Measurements from ENCODE around the gene ACSS2.

The ACSS2 gene

GRCh38 chr20:34876406-34877282 is at the start of gene ACSS2:
Gene ACSS2 (plus strand): TSS chr20:34876612. CDS start chr20:34876646, 34 bp downstream.
- TF ChIP-seq, protein P1, sequence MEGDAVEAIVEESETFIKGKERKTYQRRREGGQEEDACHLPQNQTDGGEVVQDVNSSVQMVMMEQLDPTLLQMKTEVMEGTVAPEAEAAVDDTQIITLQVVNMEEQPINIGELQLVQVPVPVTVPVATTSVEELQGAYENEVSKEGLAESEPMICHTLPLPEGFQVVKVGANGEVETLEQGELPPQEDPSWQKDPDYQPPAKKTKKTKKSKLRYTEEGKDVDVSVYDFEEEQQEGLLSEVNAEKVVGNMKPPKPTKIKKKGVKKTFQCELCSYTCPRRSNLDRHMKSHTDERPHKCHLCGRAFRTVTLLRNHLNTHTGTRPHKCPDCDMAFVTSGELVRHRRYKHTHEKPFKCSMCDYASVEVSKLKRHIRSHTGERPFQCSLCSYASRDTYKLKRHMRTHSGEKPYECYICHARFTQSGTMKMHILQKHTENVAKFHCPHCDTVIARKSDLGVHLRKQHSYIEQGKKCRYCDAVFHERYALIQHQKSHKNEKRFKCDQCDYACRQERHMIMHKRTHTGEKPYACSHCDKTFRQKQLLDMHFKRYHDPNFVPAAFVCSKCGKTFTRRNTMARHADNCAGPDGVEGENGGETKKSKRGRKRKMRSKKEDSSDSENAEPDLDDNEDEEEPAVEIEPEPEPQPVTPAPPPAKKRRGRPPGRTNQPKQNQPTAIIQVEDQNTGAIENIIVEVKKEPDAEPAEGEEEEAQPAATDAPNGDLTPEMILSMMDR (IDR thresholded peaks at IDR 0.05; ENCODE audit: unreplicated experiment in 3 of 3) = no peak
- Mint-ChIP-seq H3K27ac (peak within 1 kb of the TSS; percentile 26 to 89 (median 82)), H3K4me3 (peak within 1 kb of the TSS; percentile 94 to 97 (median 94)), H3K4me1 (peaks cover 39% of the 10 kb centered on the region), H3K27me3 (ENCODE audit: low read depth) (peaks cover 10% of the 10 kb centered on the region), H3K9me3 (no peaks in the 10 kb centered on the region), H3K36me3 (ENCODE audit: low read depth) (no peaks in the 10 kb centered on the region)

DNA sequence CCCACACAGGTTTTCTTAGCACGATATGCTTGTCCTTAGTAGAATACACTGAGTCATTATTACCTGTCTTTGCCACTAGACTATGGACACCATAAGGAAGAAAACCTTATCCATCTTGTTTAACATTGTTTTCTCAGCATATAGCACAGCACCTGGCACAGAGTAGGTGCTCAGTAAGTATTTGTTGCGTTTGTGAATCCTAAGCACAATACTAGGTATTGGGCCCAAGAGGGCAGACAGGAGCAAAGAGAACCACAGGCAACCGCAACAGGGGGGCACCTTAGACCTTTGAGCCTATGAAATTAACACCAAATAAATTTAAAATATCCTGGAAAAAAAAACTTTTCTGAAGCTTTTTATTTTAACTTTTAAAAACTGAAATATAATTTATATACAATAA is 47.2 kb upstream of the ACSS2 start:
- H3K9me3 Mint-ChIP-seq = no peaks in the 10 kb centered on the region
- H3K27ac Mint-ChIP-seq = no peak overlapping the region
- H3K4me1 Mint-ChIP-seq = peaks cover 8% of the 10 kb centered on the region
- TF ChIP-seq, protein P1 (IDR thresholded peaks at IDR 0.05; ENCODE audit: unreplicated experiment in 3 of 3) = no peak
- H3K27me3 Mint-ChIP-seq (ENCODE audit: low read depth) = peaks cover 6% of the 10 kb centered on the region
- H3K4me3 Mint-ChIP-seq = peak overlapping the region; percentile 11 to 58 (median 12)
- H3K36me3 Mint-ChIP-seq (ENCODE audit: low read depth) = peaks cover 3% of the 10 kb centered on the region

GRCh38 chr20:34831936-34832335 is 44.5 kb upstream of the ACSS2 start:
- Mint-ChIP-seq H3K27ac (no peak overlapping the region), H3K4me1 (no peaks in the 10 kb centered on the region), H3K36me3 (ENCODE audit: low read depth) (no peaks in the 10 kb centered on the region), H3K9me3 (no peaks in the 10 kb centered on the region), H3K4me3 (no peak overlapping the region), H3K27me3 (ENCODE audit: low read depth) (peaks cover 10% of the 10 kb centered on the region)
- TF ChIP-seq, protein P1 (IDR thresholded peaks at IDR 0.05; ENCODE audit: unreplicated experiment in 3 of 3) = no peak

DNA sequence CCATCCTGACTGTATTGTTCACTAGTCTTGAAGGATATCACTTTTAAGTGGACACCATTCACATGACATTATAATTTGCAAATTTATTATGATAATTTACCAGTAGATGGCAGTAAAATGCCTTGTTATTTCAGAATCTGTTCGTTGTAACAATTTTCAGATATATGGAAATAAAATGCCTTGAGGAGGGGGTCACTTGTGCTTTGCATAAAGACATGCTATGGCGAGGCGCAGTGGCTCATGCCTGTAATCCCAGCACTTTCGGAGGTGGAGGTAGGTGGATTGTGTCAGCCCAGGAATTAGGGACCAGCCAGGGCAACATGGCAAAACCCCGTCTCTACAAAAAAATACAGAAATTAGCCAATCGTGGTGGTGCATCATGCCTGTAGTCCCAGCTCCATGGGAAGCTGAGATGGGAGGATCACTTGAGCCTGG is 41.9 kb upstream of the ACSS2 start:
- H3K9me3 Mint-ChIP-seq = no peaks in the 10 kb centered on the region
- peaks cover 10% of the 10 kb centered on the region for H3K27me3 Mint-ChIP-seq (ENCODE audit: low read depth)
- no peak overlapping the region for H3K27ac Mint-ChIP-seq
- H3K4me1 Mint-ChIP-seq = no peaks in the 10 kb centered on the region
- TF ChIP-seq, protein P1 (IDR thresholded peaks at IDR 0.05; ENCODE audit: unreplicated experiment in 3 of 3) = peak; percentile 31 to 38 (median 32)
- H3K4me3 Mint-ChIP-seq = no peak overlapping the region
- H3K36me3 Mint-ChIP-seq (ENCODE audit: low read depth) = no peaks in the 10 kb centered on the region

DNA sequence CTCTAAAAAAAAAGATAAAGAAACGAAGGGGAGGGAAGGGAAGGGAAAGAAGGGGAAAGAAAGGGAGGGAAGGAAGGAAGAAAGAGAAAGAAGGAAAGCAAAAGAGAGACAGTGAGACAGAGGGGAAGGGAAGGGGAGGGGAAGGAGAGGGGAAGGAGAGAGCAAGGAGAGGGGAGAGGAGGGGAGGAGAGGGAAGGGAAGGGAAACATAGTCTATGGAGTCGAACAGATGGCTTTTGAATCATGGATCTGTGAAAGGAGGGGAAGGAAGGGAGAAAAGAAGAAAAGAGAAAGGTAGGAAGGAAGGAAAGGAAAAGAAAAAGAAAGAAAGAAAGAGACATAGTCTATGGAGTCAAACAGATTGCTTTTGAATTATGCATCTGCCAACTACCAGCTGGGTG is 34.3 kb upstream of the ACSS2 start:
- no peaks in the 10 kb centered on the region for H3K4me1 Mint-ChIP-seq
- no peak overlapping the region for H3K4me3 Mint-ChIP-seq
- H3K27me3 Mint-ChIP-seq (ENCODE audit: low read depth) = no peaks in the 10 kb centered on the region
- TF ChIP-seq, protein P1 (IDR thresholded peaks at IDR 0.05; ENCODE audit: unreplicated experiment in 3 of 3) = no peak
- peaks cover 7% of the 10 kb centered on the region for H3K36me3 Mint-ChIP-seq (ENCODE audit: low read depth)
- no peaks in the 10 kb centered on the region for H3K9me3 Mint-ChIP-seq
- no peak overlapping the region for H3K27ac Mint-ChIP-seq

DNA sequence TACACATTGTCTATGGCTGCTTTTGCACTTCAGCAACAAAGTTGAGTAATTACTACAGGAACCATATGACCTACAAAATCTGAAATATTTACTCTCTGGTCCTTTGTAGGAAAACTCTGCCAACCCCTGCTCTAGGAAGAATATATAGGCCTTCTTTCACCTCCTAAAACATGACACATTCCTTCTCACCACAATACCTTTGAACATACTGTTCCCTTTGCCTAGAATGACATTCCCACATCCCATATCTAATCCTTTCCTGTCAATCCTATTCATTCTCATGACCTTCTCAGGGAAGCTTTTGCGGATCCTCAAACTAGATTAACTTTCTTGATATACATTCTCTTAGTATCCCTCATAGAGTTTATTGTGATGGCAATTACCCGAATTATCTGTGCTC is 33.0 kb upstream of the ACSS2 start:
- H3K9me3 Mint-ChIP-seq = no peaks in the 10 kb centered on the region
- no peak overlapping the region for H3K27ac Mint-ChIP-seq
- no peak overlapping the region for H3K4me3 Mint-ChIP-seq
- TF ChIP-seq, protein P1 (IDR thresholded peaks at IDR 0.05; ENCODE audit: unreplicated experiment in 3 of 3) = no peak
- H3K36me3 Mint-ChIP-seq (ENCODE audit: low read depth) = peaks cover 14% of the 10 kb centered on the region
- H3K4me1 Mint-ChIP-seq = no peaks in the 10 kb centered on the region
- no peaks in the 10 kb centered on the region for H3K27me3 Mint-ChIP-seq (ENCODE audit: low read depth)

Data from nephron (organoid).